ENCODE results near the gene DHRS7B.
"Not testable (repeated sequence)": the region's sequence is repeated elsewhere in the genome, so short reads cannot be mapped to it uniquely, and the experiment has no call there.

The DHRS7B gene

GRCh38 chr17:21126645-21127508 lies at the start of gene DHRS7B:
TSS of gene DHRS7B (plus strand) at chr17:21126964. CDS start at chr17:21126972, 8 bp downstream.
- DNase-seq = peak; percentile 96

DNA sequence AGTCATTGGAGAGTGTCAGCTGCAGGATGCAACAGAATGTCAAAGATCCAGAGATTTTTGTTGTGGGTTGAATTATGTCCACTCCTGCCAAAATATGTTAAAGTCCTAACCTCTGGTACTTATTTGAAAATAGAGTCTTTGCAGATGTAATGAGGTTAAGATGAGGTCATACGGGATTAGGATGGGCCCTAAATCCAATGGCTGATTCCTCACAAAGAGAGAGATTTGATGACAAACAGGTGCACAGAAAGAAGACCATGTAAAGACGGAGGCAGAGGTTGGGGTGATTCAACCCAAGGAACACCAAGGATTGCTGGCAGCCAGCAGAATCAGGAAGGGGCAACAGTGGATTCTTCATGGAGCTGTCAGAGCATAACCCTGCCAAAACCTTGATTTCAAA lies 49.5 kb upstream of the DHRS7B start:
- no peak for DNase-seq

DNA sequence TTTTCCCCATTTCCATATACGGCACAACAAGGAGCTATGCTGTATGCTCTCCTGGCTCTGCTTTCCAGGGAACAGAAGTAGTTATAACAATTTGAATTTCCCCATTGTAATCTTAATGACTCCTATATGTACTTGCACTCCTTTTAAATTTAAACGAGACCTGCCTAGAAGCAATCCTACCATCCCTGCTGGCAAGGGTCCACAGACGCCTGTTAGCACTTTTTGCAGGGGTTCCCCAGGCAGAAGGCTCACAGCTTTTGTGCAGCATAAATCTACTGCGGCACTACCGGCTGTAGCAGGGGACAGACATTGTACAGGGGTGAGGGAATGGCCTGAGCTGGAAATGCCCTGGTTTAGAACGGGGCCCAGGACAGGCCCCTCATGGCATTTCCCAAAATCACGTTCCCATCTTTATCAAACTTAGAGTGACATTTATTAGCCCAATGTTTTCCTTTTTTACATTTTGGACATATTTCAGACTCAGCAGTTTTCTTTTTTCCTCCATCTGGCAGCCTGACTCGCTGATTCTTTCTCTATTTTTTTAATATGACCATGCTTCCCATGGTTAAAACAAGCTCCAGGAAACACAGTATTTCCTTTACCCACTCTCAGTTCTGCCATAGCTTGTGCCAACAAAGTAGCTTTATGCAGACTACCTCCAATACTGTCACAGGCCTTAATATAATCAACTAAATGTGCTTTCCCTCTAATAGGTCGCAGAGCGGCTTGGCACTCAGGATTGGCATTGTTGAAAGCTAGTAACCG lies 48.6 kb upstream of the DHRS7B start:
- no peak for DNase-seq

- DNase-seq = no peak
Observed at GRCh38 chr17:21079196-21079595, 47.6 kb upstream of the DHRS7B start.

DNA sequence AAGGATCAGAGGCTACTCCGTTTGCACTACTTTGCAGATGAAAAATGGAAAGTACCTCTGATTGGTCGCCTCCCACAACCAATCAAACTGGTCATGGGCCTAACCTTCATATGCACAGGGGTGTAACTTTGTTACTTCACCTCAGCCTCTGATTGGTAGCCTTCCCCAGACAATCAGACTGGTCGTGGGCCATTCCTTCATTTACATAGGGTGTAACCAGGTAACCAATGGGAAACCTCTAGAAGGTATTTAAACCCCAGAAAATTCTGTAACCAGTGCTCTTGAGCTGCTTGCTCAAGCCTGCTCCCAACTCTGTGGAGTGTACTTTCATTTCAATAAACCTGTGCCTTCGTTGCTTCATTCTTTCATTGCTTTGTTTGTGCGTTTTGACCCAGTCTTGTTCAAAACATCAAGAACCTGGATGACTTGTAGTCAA lies 44.7 kb upstream of the DHRS7B start:
- no peak for DNase-seq

DNA sequence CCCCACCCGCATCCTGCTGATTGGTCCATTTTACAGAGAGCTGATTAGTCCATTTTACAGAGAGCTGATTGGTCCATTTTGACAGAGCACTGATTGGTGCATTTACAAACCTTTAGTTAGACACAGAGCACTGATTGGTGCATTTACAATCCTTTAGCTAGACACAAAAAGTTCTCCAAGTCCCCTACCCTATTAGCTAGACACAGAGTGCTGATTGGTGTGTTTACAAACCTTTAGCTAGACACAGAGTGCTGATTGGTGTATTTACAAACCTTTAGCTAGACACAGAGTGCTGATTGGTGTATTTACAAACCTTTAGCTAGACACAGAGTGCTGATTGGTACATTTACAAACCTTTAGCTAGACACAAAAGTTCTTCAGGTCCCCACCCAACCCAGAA lies 41.5 kb upstream of the DHRS7B start:
- DNase-seq = not testable (repeated sequence)

- DNase-seq = no peak
Observed at GRCh38 chr17:21085707-21086106, 41.1 kb upstream of the DHRS7B start.

- DNase-seq = no peak
Observed at GRCh38 chr17:21089145-21089544, 37.6 kb upstream of the DHRS7B start.

DNA sequence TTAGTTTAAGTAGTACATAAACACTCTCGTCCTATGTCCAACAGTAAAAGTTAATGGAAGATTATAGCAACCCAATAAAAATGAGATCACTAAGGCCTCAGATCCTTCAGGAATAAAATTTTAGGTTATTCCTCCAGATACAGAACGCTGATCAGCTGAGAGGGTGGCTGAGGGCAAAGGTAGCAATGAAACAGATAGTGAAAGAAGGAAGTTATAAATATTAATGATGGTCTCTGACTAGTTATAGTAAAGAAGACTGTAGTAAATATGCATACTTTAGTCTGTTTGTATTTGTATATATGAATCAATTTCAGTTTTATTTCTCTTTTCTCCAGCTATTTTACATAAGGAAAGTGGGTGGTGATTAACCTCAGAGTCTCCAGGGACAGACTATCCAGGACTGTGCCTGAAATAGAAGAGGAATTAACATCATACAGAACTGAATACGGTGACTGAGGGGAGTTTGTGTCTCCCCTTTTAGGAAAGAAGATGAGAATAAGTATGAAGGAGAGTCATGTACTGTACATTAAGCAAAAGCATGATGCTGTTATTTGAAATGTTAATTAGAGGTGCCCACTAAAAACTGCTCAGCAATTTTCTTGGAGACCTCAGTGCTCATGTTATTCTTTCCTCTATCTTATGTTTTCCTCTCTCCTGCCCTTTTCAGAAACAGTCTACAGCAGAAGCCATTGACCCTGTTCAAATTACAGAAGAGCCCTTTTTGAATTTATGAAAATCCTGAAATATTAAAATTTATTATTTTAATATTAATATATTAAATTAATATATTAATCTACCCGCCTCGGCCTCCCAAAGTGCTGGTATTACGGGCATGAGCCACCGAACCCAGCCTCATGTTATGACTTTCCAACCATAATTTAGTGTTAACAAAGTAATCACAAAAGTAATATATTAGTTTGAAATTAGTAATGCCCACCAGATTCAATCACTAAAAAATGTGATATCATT lies 36.5 kb upstream of the DHRS7B start:
- DNase-seq = no peak

DNA sequence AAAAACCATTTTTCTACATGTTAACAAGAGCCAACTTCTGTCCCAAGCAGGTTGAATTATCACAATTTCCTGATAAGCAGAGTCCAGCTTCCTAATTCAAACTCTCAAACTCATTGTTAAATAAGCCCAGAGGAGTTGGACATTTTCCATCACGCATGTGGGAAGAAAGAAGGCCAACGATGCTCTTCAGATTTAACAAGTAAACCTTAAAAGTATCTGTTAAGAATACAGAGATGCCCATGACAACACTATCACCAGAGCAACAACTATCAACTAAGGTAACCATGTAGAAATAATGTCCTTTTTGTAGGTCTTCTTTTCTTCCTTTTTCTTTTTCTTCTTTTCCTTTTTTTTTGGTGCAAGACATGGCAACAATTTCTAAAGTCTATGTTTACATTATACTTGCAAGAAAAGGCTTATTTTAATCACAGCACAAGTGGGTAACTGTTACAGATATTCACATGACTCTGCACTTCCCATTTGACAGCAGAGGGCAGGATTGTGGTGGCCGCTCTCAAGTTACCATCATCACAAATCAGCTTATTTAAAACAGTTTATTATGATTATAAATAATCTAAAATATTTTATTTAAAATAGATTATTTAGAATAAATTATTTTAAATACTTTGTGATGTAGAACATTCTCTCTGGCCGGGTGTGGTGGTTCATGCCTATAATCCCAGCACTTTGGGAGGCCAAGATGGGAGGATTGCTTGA lies 35.7 kb upstream of the DHRS7B start:
- no peak for DNase-seq

DNA sequence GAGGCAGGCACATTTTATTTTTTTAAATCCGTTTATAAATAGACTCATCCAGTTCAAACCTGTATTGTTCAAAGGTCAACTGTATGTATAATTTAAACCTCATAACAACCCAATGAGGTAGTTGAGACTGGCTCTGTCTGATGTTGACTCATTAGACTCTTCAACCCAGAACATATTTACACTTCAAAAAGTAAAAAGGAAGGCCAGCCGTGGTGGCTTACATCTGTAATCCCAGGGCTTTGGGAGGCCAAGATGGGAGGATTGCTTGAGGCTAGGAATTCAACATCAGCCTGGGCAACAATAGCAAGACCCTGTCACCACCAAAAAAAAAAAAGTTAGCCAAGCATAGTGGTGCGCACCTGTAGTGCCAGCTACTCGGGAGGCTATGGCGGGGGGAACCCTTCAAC lies 32.5 kb upstream of the DHRS7B start:
- DNase-seq = no peak

DNA sequence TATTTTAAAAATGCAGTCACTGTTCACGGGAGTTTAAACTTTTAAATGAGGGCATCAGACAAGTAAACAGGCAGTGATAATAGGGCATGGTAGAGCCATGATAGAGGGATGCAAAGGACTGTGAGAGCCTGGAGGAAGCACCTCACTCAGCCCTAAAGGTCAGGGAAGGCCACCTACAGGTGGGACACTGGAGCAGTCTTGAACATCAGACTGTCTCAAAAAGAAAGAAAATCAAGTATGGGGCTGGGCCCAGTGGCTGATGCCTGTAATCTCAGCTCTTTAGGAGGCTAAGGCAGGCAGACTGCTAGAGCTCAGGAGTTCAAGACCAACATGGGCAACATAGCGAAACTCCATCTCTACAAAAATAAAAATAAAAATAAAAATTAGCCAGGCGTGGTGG lies 31.0 kb upstream of the DHRS7B start:
- no peak for DNase-seq

GRCh38 chr17:21096874-21097273 lies 29.9 kb upstream of the DHRS7B start:
- no peak for DNase-seq

DNA sequence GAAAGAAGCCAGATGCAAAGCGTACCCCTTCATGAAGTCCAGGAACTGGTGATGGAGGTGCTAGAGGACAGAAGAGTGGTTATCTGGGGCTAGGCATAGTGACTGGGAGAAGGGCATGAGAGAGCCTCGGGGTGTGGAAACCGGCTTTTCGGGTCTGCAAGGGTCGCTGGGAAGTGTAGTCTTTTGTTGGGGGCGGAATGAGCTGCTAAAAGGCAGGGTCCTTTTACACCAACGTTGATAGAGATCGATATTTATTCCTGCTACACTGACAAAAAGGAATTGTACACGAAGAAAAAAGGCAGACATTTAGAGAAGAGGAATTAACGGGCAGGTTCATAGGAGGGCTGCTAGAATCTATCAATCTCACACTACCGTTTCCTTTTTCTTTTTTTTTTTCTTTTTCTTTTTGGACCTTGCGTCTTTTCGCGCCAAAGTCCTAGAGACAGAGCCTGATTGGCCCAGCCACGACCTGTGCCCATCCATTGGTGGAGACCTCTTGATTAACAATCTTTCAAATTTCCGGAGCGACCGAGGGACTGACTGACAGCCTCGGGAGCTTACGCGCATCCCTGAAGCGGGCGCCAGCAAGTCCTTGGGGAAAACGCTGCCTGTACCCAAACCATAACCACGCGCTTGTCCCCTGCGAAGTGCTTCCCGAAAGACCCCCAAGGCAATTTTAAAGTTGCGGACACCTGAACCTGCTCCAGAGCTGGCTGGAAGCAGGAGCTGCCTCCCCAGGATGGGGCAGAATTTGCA lies 27.7 kb upstream of the DHRS7B start:
- DNase-seq = peak; percentile 94

GRCh38 chr17:21100636-21101035 lies 26.1 kb upstream of the DHRS7B start:
- DNase-seq = no peak

DNA sequence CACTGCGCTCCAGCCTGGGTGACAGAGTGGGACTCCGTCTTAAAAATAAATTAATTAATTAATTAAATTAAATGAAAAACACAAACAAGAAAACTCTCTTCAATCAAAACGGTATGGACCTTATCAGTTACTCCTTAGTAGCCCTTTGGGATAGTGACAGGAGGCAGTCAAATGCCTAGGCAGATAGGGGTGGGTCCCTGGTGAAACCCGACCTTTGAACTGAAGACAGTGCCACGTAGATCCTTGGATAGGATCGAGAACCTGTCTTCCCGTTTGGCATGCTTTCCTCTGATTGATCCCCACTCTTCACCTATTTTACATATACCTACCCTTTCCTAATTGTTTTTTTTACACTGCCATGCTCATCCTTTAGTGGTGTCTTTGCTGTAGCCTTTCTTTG lies 22.2 kb upstream of the DHRS7B start:
- DNase-seq = no peak

DNA sequence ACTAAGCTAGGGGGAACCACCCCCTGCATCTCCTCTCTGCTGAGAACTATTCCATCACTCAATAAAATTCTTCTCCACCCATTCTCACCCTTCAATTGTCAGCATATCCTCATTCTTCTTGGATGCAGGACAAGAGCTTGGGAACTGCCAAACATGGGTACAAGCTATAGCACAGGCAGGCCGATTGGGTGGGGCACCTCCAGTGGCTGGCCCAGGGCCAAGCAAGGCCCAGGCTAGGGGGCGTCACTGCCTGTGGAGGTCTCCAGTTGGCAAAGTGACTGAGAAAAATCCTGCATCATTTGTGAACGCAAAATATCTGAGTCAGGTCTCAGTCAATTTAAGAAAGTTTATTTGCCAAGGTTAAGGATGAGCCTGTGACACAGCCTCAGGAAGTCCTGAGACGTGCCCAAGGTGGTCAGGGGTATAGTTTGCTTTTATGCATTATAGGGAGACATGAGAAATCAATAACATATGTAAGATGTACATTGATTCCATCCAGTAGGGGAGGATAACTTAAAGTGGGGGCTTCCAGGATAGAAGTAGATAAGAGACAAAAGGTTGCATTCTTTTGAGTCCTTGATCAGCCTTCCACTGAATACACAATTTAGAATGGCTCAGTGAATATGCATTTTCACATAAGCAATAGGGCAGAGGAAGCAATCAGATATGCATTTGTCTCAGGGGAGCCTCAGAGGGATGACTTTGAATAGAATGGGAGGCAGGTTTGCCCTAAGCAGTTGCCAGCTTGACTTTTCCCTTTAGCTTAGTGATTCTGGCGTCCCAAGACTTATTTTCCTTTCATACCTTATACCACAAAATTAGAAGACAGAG lies 21.5 kb upstream of the DHRS7B start:
- no peak for DNase-seq

DNA sequence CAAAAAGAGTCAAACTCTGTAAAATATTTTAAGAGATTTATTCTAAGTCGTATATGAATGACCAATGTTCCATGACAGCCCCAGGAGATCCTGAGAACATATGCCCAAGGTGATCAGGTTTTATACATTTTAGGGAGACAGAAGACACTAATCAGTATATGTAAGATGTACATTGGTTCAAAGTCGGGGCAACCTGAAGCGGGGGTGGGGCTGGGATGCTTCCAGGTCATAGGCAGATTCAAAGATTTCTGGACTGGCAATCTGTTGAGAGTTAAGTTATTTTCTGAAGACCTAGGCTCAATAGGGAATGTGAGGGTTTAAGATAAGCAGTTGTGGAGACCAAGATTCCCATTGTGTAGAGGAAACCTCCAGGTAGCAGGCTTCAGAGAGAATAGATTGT lies 20.4 kb upstream of the DHRS7B start:
- DNase-seq = no peak

DNA sequence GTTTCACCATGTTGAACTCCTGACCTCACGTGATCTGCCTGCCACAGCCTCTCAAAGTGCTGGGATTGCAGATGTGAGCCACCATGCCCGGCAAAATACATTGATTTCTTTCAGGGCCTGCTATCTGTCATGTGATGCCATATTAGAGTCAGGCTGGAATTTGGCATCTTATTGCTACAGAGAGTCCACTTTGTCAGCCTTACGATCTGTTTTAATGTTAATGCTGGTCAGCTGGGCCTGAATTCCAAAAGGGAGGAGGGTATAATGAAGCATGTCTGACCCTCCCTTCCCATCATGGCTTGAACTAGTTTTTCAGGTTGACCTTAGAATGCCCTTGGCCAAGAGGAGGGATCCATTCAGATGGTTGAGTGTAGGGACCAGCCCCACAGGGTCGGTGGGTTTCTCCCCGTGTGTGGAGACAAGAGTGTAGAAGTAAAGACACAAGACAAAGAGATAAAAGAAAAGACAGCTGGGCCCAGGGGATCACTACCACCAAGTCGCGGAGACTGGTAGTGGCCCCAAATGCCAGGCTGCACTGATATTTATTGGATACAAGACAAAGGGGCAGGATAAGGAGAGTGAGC lies 19.6 kb upstream of the DHRS7B start:
- not testable (repeated sequence) for DNase-seq

- DNase-seq = no peak
Observed at GRCh38 chr17:21108651-21109050, 18.1 kb upstream of the DHRS7B start.

Data from NCI-H2171 treated with DMSO at 0.1 percent for 48 hours (cell line).